ENCODE measurements around the gene DLGAP1. TPM values are rescaled to one million over a fixed set of nuclear protein-coding genes. Genes with fewer than 3 reads are reported as not detected.

DLGAP1 gene
- total and polyA plus RNA-seq, 2 of the 8 experiments (the other 6 are each of a cell fraction or from before 2014, with no cell fraction given): 11.8 to 16.9 TPM

GRCh38 chr18:3660739-3661515 is 794.2 kb downstream of the DLGAP1 start (continued):
- TF ChIP-seq TBP (IDR thresholded peaks at IDR 0.05; ENCODE audit: low read depth, low read length) (no peak), NRF1 (IDR thresholded peaks at IDR 0.05; ENCODE audit: low read depth, low read length) (no peak), SRF (IDR thresholded peaks at IDR 0.05; ENCODE audit: low read depth, low read length) (no peak), ATF2 (IDR thresholded peaks at IDR 0.05; ENCODE audit: low read length) (no peak), YY1 (IDR thresholded peaks at IDR 0.05; ENCODE audit: low read depth, low read length) (no peak), TEAD4 (IDR thresholded peaks at IDR 0.05; ENCODE audit: low read depth, low read length) (no peak), CHD7 (IDR thresholded peaks at IDR 0.05; ENCODE audit: insufficient replicate concordance, low read length) (no peak)
